A549 (cell line): ENCODE measurements around the gene SELPLG. TPM values are rescaled to one million over a fixed set of nuclear protein-coding genes. Genes with fewer than 3 reads are reported as not detected.

Experiments used
- ATAC-seq, 2 experiments: fragments of 200-7000 bp in 1 of 2; fragments of >200 bp in 1 of 2; cut with Nextera tagmentation in 1 of 2; cut with Tn5 transposase in 1 of 2; 3 replicates each; pipeline versions ENCODE4 v1.8.0 to v1.9.1; 2018 to 2020; ENCODE audit warnings: mild to moderate bottlenecking in 1 of 2, moderate library complexity in 1 of 2
- CTCF ChIA-PET: fragments of 300-600 bp; sonication (Branson Sonifier 250); formaldehyde crosslinking; extraction: SDS; loops from one replicate; lab custom pipeline; 2021; ENCODE audit warnings: antibody characterized with exemption, inconsistent platforms; lab: Yijun Ruan, JAX
- POLR2A ChIA-PET: fragments of 350-600 bp; formaldehyde crosslinking; extraction: SDS; loops from one replicate; lab custom pipeline; 2021; ENCODE audit warnings: antibody characterized with exemption, inconsistent platforms; lab: Yijun Ruan, JAX
- DNase-seq, 2 experiments: peaks; one replicate each; pipeline versions ENCODE4 v3.0.0 to v3.0.0-alpha.2; 2011 to 2016; ENCODE audit warnings: low read depth in 1 of 2, low spot score in 1 of 2
- FAIRE-seq: peaks from 2 replicates; lab custom pipeline; 2011; peaks lifted over from hg19 to GRCh38; lab: Jason Lieb, UNC
- H3K27ac ChIP-seq, 2 experiments: fragments of >200 bp; sonication (Bioruptor Twin); formaldehyde crosslinking; 3 replicates each; pipeline ENCODE4 v1.5.1; 2016 to 2017
- H3K4me1 ChIP-seq: fragments of >200 bp; sonication (Bioruptor Twin); formaldehyde crosslinking; 3 replicates; pipeline ENCODE4 v1.6.1; 2016
- H3K4me2 ChIP-seq: fragments of >200 bp; sonication (Bioruptor Twin); formaldehyde crosslinking; 3 replicates; pipeline ENCODE4 v1.6.1; 2016
- H3K4me3 ChIP-seq: fragments of >200 bp; sonication (Bioruptor Twin); formaldehyde crosslinking; 3 replicates; pipeline ENCODE4 v1.5.1; 2016
- H3K9me3 ChIP-seq: fragments of >200 bp; sonication (Bioruptor Twin); formaldehyde crosslinking; 3 replicates; pipeline ENCODE4 v1.6.1; 2016
- BHLHE40 ChIP-seq: IDR thresholded peaks from 2 replicates; pipeline ENCODE4 v1.6.1; 2012; ENCODE audit warnings: low read depth, low read length, inconsistent platforms
- CEBPB ChIP-seq, 2 experiments: fragments of >200 bp in 1 of 2; sonication (Bioruptor Twin) in 1 of 2; formaldehyde crosslinking in 1 of 2; IDR thresholded peaks; 2 replicates each; pipeline ENCODE4 v1.6.1; 2012 to 2016
- FOSB ChIP-seq: fragments of 250-450 bp; sonication (Bioruptor Pico); IDR thresholded peaks from 2 replicates; pipeline ENCODE4 v1.5.0; 2020; ENCODE audit warnings: mild to moderate bottlenecking, moderate library complexity
- FOSL2 ChIP-seq, 2 experiments: fragments of 450-650 bp in 1 of 2; fragments of >200 bp in 1 of 2; sonication (Bioruptor Twin) in 1 of 2; formaldehyde crosslinking; IDR thresholded peaks; 2 replicates each; pipeline versions ENCODE4 v1.5.0 to v1.6.1; 2016 to 2020; ENCODE audit warnings: mild to moderate bottlenecking in 1 of 2, moderate library complexity in 1 of 2
- JUNB ChIP-seq: fragments of >200 bp; sonication (Bioruptor Twin); formaldehyde crosslinking; IDR thresholded peaks from 2 replicates; pipeline ENCODE4 v1.6.1; 2016
- KDM1A ChIP-seq: fragments of 200-600 bp; sonication (generic); IDR thresholded peaks from 2 replicates; pipeline ENCODE4 v1.6.1; 2016; ENCODE audit warnings: low read depth, mild to moderate bottlenecking
- MAFK ChIP-seq: fragments of 450-650 bp; IDR thresholded peaks from 2 replicates; pipeline ENCODE4 v1.6.1; 2014; ENCODE audit not compliant: partially characterized antibody
- POLR2AphosphoS2 ChIP-seq: conservative IDR thresholded peaks from 2 replicates; pipeline ENCODE4 v1.6.1; 2012; ENCODE audit warnings: low read length, improper control_type of control experiment, inconsistent platforms
- RAD21 ChIP-seq, 2 experiments: fragments of >200 bp in 1 of 2; sonication (Bioruptor Twin) in 1 of 2; formaldehyde crosslinking in 1 of 2; IDR thresholded peaks in 1 of 2; conservative IDR thresholded peaks in 1 of 2; 2 replicates in 1 of 2; 3 replicates in 1 of 2; pipeline ENCODE4 v1.6.1; 2012 to 2018; ENCODE audit warnings: inconsistent platforms in 1 of 2
- SMC3 ChIP-seq: fragments of >200 bp; sonication (Bioruptor Twin); formaldehyde crosslinking; IDR thresholded peaks from 3 replicates; pipeline ENCODE4 v1.6.1; 2018; ENCODE audit warnings: inconsistent platforms
- WGBS: methylation state at CpG from one replicate; pipeline ENCODE4 v1.1.6; 2017; ENCODE audit errors: missing lambda C conversion rate; 5-methylcytosine and 5-hydroxymethylcytosine counted together
- polyA plus RNA-seq, 4 experiments: library from polyadenylated mRNA; depleted of rRNA in 3 of 4; stranded (reverse); fragments of >200 nt; fragmentation: RNase III in 1 of 4; extraction: RNeasy Plus Mini Kit Qiagen cat#74134 plus additional on column Dnase treatment in 1 of 4; gene quantifications; 2 replicates in 3 of 4; 3 replicates in 1 of 4; pipeline ENCODE4 v1.2.3, GENCODE V29; 2011 to 2017
- TF ChIP-seq, protein P1 (sequence below): fragments of 450-650 bp; IDR thresholded peaks from 2 replicates; pipeline ENCODE4 v1.6.1; 2014; ENCODE audit warnings: antibody characterized with exemption
- TF ChIP-seq, protein P2 (sequence below): fragments of >200 bp; sonication (Bioruptor Twin); formaldehyde crosslinking; IDR thresholded peaks from 2 replicates; pipeline ENCODE4 v1.6.1; 2016
- TF ChIP-seq, protein P3 (sequence below): fragments of >200 bp; sonication (Bioruptor Twin); formaldehyde crosslinking; IDR thresholded peaks from 3 replicates; pipeline ENCODE4 v1.6.1; 2016
- TF ChIP-seq, protein P4 (sequence below): fragments of >200 bp; sonication (Bioruptor Twin); formaldehyde crosslinking; IDR thresholded peaks from 3 replicates; pipeline ENCODE4 v1.5.1; 2016
- TF ChIP-seq, protein P5 (sequence below): IDR thresholded peaks from 2 replicates; pipeline ENCODE4 v1.6.1; 2012

The SELPLG gene
- polyA plus RNA-seq, 2 of the 4 experiments (the other 2 are of a cell fraction): 0.17 to 0.67 TPM

DNA sequence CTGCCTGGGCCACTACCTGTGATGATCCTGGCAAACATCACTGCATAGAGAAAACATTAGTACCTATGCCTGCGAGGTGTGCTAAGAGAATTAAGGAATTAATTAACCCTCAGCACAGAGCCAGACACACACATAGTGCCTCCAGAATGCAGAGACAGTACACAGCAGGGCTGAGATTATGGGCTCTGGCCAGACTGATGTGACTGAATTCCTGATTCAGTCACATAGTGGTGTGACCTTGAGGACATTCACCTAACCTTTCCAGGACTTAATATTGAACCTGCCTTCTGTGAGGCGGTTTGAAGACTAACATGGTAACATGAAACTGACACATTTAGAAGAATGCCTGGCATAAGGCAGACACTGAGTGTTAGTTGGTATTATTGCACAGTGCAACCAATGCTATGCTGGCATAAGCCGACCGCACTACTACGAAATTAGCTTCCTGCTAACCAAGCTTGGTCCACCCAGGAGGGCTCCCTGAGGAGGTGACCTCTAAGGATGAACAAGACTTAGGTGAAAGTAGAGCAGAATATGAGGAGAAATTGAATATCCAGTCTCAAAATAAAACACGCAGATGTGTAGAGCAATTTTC is 32.0 kb upstream of the SELPLG start:
- CTCF ChIA-PET: interaction anchor here (0.7 to 19.3 kb wide), 41 partner anchors 7 to 429 kb away, joined by 3 to 313 read pairs (median 7); partner anchors contain the start of genes ALKBH2, CORO1C and SELPLG
- no peak for DNase-seq
- no peak overlapping the region for H3K4me3 ChIP-seq
- 0 out of 3 replicates have a peak overlapping the region, but pooled peaks have one; percentile 8 for H3K4me2 ChIP-seq
- no peak for TF ChIP-seq FOSB (CRISPR knock-in tag)
- peak; percentile 38 for TF ChIP-seq POLR2AphosphoS2
- ATAC-seq: peak; percentile 32 to 44; a peak in 4 of 6 replicates
- FAIRE-seq: no peak
- 82% methylated on average over 6 of the region's 6 CpGs for WGBS
- peak overlapping the region; percentile 29 to 46; a peak in 5 of 6 replicates for H3K27ac ChIP-seq
- H3K9me3 ChIP-seq: no peaks in the 10 kb centered on the region
- POLR2A ChIA-PET: no interaction called here
- H3K4me1 ChIP-seq: peaks cover 61% of the 10 kb centered on the region

DNA sequence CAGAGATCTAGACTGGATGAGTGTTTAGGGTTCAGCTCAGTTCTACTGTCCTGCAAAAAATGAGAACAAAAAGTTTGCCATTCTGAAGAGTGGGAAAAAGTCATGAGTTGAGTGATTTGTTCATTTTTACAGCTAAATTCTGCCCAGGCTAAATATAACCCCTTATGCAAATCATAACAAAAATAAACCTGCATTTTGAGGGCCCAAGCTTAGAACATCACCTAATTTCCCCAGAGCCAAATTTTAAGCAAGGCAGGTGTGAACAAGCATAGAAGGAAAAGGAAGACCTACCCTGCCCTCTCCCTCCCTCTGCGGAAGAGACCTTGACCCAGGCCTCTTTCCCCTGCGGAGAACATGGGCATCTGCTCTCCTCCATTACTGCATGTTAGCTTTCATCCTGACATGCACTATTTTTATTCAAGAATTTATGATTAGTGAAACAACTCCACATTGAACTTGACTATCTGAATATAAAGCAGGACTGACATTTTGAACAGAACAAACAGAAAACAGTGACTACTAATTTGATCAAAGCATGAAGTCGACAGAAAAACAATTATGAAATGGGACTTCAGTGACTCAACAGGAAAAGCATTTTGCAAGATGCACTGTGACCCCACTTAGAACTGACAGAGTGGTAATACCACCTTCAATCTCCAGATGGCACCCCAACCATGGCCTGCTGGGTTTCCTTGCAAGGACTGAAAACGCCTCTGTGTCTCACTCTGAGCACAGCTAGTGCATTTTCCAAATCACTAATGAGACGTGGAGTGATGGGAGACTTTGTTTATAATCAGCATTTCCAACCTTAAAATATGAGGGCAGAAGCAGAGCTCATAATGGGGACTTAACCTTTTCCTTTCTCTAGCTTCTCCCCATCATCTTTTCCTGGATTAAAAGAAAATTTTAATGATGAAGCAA is 30.9 kb upstream of the SELPLG start:
- ChIA-PET CTCF (interaction anchor here (0.5 to 19.3 kb wide), 69 partner anchors 9 to 436 kb away, joined by 3 to 313 read pairs (median 5); partner anchors contain the start of genes ALKBH2, CORO1C, ISCU and SELPLG), POLR2A (interaction anchor here (0.6 to 1.3 kb wide), 4 partner anchors 27 to 193 kb away, joined by 3 to 5 read pairs (median 4); partner anchors contain the start of gene SSH1)
- DNase-seq: peak; percentile 82 to 94
- peak; percentile 91 to 93 for ATAC-seq
- Histone ChIP-seq H3K4me1 (peaks cover 59% of the 10 kb centered on the region), H3K4me2 (peak overlapping the region; percentile 59), H3K9me3 (no peaks in the 10 kb centered on the region), H3K27ac (peak overlapping the region; percentile 50 to 78), H3K4me3 (no peak overlapping the region)
- 5% methylated on average over 5 of the region's 5 CpGs for WGBS
- TF ChIP-seq KDM1A: no peak
- TF ChIP-seq CEBPB (IDR thresholded peaks at IDR 0.05): peak; percentile 79 to 88; a peak in 3 of 4 replicates
- no peak for TF ChIP-seq BHLHE40
- TF ChIP-seq, protein P1, sequence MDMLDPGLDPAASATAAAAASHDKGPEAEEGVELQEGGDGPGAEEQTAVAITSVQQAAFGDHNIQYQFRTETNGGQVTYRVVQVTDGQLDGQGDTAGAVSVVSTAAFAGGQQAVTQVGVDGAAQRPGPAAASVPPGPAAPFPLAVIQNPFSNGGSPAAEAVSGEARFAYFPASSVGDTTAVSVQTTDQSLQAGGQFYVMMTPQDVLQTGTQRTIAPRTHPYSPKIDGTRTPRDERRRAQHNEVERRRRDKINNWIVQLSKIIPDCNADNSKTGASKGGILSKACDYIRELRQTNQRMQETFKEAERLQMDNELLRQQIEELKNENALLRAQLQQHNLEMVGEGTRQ: no peak
- peak; percentile 17 for TF ChIP-seq MAFK
- TF ChIP-seq, protein P2, sequence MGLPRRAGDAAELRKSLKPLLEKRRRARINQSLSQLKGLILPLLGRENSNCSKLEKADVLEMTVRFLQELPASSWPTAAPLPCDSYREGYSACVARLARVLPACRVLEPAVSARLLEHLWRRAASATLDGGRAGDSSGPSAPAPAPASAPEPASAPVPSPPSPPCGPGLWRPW: 0 out of 2 replicates have a peak, but pooled peaks have one; percentile 56
- TF ChIP-seq, protein P3, sequence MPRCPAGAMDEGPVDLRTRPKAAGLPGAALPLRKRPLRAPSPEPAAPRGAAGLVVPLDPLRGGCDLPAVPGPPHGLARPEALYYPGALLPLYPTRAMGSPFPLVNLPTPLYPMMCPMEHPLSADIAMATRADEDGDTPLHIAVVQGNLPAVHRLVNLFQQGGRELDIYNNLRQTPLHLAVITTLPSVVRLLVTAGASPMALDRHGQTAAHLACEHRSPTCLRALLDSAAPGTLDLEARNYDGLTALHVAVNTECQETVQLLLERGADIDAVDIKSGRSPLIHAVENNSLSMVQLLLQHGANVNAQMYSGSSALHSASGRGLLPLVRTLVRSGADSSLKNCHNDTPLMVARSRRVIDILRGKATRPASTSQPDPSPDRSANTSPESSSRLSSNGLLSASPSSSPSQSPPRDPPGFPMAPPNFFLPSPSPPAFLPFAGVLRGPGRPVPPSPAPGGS: 0 out of 3 replicates have a peak, but pooled peaks have one; percentile 23
- TF ChIP-seq FOSL2 (IDR thresholded peaks at IDR 0.05): 0 out of 2 replicates have a peak, but pooled peaks have one; percentile 56
- TF ChIP-seq FOSL2 (CRISPR knock-in tag; IDR thresholded peaks at IDR 0.05): peak; percentile 88
- peak; percentile 98 to 99 for TF ChIP-seq RAD21 (conservative IDR thresholded peaks at IDR 0.05 in 1 of 2, IDR thresholded peaks at IDR 0.05 in 1 of 2)
- TF ChIP-seq, protein P4, sequence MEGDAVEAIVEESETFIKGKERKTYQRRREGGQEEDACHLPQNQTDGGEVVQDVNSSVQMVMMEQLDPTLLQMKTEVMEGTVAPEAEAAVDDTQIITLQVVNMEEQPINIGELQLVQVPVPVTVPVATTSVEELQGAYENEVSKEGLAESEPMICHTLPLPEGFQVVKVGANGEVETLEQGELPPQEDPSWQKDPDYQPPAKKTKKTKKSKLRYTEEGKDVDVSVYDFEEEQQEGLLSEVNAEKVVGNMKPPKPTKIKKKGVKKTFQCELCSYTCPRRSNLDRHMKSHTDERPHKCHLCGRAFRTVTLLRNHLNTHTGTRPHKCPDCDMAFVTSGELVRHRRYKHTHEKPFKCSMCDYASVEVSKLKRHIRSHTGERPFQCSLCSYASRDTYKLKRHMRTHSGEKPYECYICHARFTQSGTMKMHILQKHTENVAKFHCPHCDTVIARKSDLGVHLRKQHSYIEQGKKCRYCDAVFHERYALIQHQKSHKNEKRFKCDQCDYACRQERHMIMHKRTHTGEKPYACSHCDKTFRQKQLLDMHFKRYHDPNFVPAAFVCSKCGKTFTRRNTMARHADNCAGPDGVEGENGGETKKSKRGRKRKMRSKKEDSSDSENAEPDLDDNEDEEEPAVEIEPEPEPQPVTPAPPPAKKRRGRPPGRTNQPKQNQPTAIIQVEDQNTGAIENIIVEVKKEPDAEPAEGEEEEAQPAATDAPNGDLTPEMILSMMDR: peak; percentile 94
- TF ChIP-seq, protein P5, sequence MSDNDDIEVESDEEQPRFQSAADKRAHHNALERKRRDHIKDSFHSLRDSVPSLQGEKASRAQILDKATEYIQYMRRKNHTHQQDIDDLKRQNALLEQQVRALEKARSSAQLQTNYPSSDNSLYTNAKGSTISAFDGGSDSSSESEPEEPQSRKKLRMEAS: 0 out of 2 replicates have a peak, but pooled peaks have one; percentile 25
- TF ChIP-seq SMC3: peak; percentile 97
- TF ChIP-seq JUNB: peak; percentile 50; the same call in 1 of the 2 replicates
- FAIRE-seq: peak; percentile 28
